Measurements from ENCODE around the gene FAM120C. TPM values are rescaled to one million over a fixed set of nuclear protein-coding genes. Genes with fewer than 3 reads are reported as not detected.

Gene FAM120C
- total and polyA plus RNA-seq, 8 donors = 7.4 to 12.3 (median 10.8) TPM

DNA sequence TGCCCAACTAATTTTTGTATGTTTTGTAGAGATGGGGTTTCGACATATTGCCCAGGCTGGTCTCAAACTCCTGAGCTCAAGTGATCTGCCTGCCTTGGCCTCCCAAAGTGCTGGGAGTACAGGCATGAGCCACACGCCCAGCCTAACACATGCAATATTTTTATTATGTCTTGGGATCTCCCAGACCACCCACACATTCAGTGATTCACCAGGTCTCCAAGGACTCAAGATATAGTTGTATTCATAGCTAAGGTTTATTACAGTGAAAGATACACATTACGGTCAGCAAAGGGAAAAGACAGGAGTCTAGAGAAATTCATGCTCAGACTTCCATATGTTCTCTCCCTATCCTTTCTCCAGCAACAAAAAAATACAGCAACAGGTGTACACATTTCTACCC, 25.5 kb upstream of the FAM120C start:
- H3K36me3 ChIP-seq = no peaks in the 10 kb centered on the region
- ATAC-seq (no peak), DNase-seq (no peak)
- H3K4me3 ChIP-seq = no peak overlapping the region
- H3K27me3 ChIP-seq = no peaks in the 10 kb centered on the region
- intact Hi-C loops (cut with DNase I) = no loop called here
- no peaks in the 10 kb centered on the region for H3K4me1 ChIP-seq
- no peak for TF ChIP-seq CTCF (IDR thresholded peaks at IDR 0.05)
- H3K9me3 ChIP-seq = no peaks in the 10 kb centered on the region
- no peak overlapping the region for H3K27ac ChIP-seq

- DNase-seq = no peak
- Histone ChIP-seq H3K4me3 (no peak overlapping the region), H3K9me3 (no peaks in the 10 kb centered on the region), H3K27me3 (no peaks in the 10 kb centered on the region), H3K4me1 (no peaks in the 10 kb centered on the region), H3K27ac (no peak overlapping the region), H3K36me3 (no peaks in the 10 kb centered on the region)
- ATAC-seq = no peak
- intact Hi-C loops (cut with DNase I) = no loop called here
- no peak for TF ChIP-seq CTCF (IDR thresholded peaks at IDR 0.05)
Observed at GRCh38 chrX:54198262-54198661, 15.2 kb upstream of the FAM120C start.

- intact Hi-C loops (cut with DNase I) = no loop called here
- Histone ChIP-seq H3K4me1 (no peaks in the 10 kb centered on the region), H3K27me3 (no peaks in the 10 kb centered on the region), H3K9me3 (no peaks in the 10 kb centered on the region), H3K4me3 (no peak overlapping the region), H3K36me3 (no peaks in the 10 kb centered on the region), H3K27ac (no peak overlapping the region)
- DNase-seq (no peak), ATAC-seq (no peak)
- TF ChIP-seq CTCF (IDR thresholded peaks at IDR 0.05) = no peak
Observed at GRCh38 chrX:54194982-54195588, 12.0 kb upstream of the FAM120C start.

DNA sequence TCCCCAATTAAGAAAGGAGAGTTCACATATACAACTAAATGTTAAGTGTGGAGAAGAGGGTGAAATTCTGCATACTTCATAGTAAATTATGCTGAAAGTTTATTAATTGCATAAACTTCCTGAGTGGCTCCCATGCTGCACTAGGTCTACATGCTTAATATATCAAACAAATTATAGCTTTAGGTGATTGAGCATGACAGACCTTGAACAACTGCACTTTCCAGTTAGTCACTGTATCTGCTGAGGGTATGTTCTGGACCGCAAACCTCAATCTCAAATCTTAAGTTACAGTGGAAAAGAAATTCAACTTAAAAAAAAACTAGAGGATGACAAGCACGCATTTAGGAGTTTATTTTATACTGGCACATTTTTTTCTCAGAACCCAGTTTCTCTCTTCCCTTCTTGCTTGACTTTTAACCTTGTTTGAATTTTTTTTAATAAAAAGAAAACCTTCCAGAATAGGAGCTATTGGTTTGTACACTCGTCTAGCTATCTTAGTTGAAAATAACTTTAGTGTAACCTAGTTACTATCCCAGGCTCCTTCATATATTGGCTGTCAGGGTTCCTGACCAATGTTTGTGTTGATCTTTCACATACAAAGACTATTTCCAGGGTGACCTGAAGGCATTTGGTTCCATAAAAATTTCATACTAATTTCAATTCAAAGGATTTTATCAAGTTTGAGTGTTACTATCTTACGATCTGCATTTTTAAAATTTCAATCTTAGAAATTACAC, 10.2 kb upstream of the FAM120C start:
- H3K9me3 ChIP-seq = no peaks in the 10 kb centered on the region
- H3K4me1 ChIP-seq = no peaks in the 10 kb centered on the region
- H3K27me3 ChIP-seq = no peaks in the 10 kb centered on the region
- ATAC-seq (no peak), DNase-seq (no peak)
- no peak overlapping the region for H3K27ac ChIP-seq
- intact Hi-C loops (cut with DNase I) = no loop called here
- no peaks in the 10 kb centered on the region for H3K36me3 ChIP-seq
- TF ChIP-seq CTCF (IDR thresholded peaks at IDR 0.05) = no peak
- H3K4me3 ChIP-seq = no peak overlapping the region

GRCh38 chrX:54184474-54184873, 1.4 kb upstream of the FAM120C start:
- no peak for TF ChIP-seq CTCF (IDR thresholded peaks at IDR 0.05)
- H3K9me3 ChIP-seq = no peaks in the 10 kb centered on the region
- H3K4me3 ChIP-seq = no peak overlapping the region
- H3K27ac ChIP-seq = no peak overlapping the region
- intact Hi-C loops (cut with DNase I) = no loop called here
- peaks cover 6% of the 10 kb centered on the region in 2 donors for H3K4me1 ChIP-seq
- DNase-seq (no peak), ATAC-seq (no peak)
- H3K36me3 ChIP-seq = no peaks in the 10 kb centered on the region
- no peaks in the 10 kb centered on the region for H3K27me3 ChIP-seq

All from left lung (tissue), 10 donors.